SU-DHL-6 (cell line): ENCODE data around the gene RNF167.

ENCODE experiments used
- CTCF ChIP-seq: fragments of 200-600 bp; sonication (generic); IDR thresholded peaks from one replicate; pipeline ENCODE4 v1.5.1; 2017; ENCODE audit warnings: antibody characterized with exemption, mild to moderate bottlenecking, low read length, moderate library complexity; ENCODE audit not compliant: insufficient read depth, poor library complexity, severe bottlenecking
- EZH2phosphoT487 ChIP-seq: fragments of 200-600 bp; sonication (generic), shearing (Covaris generic); conservative IDR thresholded peaks from 2 replicates; pipeline ENCODE4 v1.6.1; 2018; ENCODE audit warnings: mild to moderate bottlenecking, antibody characterized with exemption, low read length, moderate library complexity, mixed read lengths

DNA sequence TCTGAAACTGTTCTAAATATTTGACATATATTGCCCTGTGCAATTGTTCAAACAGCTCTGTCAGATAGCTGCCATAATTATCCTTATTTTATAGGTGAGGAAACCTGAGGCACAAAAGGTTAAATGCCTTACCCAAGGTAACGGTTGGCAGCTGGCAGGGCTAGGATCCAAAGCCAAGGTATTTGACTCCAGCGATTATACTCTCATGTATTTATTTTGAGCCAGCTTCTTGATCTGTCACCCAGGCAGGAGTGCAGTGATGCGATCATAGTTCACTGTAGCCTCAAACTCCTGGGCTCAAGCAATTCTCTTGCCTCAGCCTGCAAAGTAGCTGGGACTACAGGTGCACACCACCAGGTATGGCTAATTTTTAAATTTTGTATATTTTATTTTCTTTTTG, 18.0 kb downstream of the RNF167 start:
- TF ChIP-seq CTCF: no peak
- TF ChIP-seq EZH2phosphoT487: no peak
